Fibroblast of skin of right biceps (primary cell): ENCODE results near the gene ANXA3.
"Not testable (repeated sequence)": the region's sequence is repeated elsewhere in the genome, so short reads cannot be mapped to it uniquely, and the experiment has no call there.

Experiments used
- DNase-seq: peaks from one replicate; pipeline ENCODE4 v3.0.0-alpha.2; 2013

Gene ANXA3

DNA sequence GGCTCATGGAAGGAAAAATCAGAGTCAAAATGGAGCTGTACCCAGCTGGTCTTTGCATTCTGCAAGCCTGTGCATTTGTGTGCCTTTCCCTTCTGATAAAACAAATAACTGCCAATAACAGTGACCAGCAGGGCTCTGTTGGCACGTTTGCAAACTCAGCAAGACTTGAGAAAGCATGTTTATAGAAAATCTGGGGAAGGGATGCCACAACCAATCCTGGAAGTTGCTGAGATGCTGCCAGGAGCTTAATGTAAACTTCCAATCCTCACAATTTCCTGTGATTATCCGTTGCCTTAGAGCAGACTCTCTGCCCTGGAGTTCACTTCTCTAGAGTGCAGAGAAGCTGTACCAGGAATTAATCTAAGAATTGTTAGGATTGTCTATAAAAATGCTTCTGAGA lies 6.9 kb upstream of the ANXA3 start:
- DNase-seq, result no peak

DNA sequence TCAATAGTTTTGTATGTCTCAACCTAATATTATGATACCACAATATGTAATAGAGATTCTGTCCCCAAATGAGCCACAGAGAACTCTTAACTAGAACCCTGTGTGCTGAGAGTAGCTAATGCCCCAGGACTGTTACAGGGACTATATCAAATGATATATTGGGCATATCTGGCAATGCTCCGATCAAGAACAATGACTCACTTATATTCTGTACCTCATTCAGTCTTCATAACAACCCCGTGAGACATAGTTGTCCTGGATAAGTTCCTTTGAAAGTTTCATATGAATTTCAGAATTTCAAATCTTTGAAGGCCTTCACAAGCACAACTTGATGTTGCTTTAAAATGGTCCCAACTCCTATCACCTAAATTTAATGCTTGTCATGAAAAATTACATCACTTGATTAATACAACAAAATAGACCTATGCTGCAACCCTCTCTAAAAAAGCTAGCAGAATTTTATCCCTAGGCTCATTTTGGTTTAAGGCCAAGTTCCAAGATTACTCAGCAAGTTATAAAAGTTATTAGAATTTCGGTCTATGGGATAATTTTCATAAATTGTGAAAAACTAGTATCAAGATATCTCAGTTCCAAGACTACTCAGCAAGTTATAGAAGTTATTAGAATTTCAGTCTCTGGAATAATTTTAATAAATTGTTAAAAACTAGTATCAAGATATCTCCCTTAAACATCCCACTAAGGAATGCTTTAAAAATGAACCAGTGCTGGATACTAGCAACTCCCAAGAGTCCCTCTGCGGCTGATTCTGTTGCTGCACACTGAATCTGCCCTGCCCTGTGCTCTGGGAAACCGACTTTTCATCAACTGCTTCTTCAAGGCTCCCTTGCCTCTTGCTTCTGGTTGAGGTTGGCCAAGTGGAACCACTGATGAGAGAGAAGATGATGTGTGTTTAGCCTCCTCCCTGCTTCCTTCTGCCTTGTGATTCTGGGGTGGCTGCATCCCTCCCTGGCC lies 6.0 kb upstream of the ANXA3 start:
- DNase-seq, result peak; percentile 28

GRCh38 chr4:78547899-78548298 lies 3.7 kb upstream of the ANXA3 start:
- not testable (repeated sequence) for DNase-seq

DNA sequence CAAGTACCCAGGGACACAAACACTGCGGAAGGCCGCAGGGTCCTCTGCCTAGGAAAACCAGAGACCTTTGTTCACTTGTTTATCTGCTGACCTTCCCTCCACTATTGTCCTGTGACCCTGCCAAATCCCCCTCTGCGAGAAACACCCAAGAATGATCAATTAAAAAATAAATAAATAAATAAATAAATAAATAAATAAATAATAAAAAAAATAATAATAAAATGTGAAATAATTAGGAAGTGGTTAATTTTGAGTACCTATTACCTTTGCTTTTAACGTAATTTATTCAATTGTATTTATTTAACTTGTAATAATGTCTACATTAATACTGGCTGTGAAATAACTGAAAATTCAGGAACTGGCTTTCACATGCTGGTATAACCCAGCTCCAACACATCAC lies 2.7 kb upstream of the ANXA3 start:
- not testable (repeated sequence) for DNase-seq

DNA sequence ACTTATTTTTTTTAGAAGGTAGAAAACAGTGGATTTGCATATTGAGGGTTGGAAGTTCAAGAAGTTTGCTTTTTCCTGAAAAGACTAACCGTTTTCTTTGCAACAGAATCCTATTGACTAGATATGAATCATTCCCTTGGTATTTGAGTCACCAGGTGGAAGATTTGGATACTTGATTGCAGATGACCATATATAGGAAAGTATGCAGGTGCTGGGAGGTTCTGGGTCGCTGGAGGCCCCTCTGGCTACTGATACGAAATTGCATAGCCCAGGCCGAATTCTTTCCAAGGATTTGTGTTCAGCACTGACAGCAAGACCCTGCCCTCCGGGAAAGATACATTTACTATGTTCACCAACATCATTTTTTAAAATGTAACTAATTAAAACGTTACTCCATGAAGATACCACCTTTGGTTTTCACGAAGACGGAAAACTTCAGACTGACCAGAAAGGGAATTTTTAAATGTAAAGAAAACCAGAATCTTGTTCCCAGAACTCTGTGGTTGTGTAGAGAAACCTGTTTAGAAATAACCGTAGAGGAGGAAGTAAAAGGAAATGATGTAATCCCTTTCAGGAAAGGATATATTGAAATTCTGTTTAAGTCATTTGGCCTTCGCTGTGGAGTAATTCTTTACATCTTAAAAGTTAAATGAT lies 946 bp downstream of the ANXA3 start:
- peak; percentile 49 for DNase-seq

- no peak for DNase-seq
These were observed 1.4 kb downstream of the ANXA3 start for GRCh38 chr4:78553043-78553396.

GRCh38 chr4:78553529-78554060 lies 2.0 kb downstream of the ANXA3 start:
- DNase-seq, result no peak

DNA sequence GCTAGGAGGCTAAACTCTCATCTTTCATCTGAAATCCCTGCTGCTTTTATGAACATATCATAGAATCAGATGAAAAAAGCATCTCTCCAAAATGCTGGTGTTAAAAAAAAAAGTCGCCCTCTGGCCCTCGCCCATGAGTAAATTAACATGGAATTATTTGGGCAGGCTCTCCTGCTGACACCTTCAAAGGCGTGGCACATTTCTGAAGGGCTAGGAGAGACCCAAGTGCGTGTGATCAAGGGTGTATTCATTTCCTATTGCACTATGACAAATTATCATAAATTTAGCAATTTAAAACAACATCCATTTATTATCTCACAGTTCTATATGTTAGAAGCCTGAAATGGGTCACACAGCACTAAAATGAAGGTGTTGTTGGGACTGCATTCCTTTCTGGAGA lies 5.1 kb downstream of the ANXA3 start:
- no peak for DNase-seq

DNA sequence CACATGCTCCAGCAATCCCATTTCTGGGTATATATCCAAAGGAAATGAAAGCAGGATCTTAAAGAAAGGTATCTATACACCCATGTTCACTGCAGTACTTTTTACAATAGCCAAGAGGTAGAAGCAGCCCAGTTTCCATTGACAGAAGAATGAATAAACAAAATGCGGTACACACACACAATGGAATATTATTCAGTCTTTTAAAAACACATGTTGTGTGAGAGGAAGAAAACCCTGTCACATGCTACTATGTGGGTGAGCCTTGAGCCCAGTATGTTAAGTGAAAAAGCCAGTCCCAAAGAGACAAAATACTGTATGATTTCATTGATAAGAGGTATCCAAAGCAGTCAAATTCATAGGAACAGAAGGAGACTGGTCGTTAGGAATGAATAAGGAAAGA lies 6.3 kb downstream of the ANXA3 start:
- no peak for DNase-seq

DNA sequence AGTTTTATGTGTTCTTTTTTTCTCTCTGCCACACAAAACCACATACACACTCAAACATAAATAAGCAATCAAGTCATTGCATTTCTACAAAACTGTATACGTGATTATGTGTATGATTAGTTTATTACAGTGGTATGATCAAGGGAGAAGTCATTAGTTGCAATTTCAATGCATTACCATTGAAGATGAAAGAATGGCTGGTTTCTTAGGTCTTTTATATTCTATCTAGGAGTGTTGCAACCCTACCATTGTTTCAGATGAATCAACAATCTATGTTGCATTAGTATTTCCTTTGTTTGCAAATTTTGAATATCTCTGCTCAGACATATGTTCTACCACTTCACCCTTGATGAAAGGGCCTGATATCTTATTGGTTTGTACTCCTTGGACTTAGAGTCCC lies 6.8 kb downstream of the ANXA3 start:
- no peak for DNase-seq

- peak; percentile 94 for DNase-seq
These were observed 8.9 kb downstream of the ANXA3 start for GRCh38 chr4:78560296-78560963.

DNA sequence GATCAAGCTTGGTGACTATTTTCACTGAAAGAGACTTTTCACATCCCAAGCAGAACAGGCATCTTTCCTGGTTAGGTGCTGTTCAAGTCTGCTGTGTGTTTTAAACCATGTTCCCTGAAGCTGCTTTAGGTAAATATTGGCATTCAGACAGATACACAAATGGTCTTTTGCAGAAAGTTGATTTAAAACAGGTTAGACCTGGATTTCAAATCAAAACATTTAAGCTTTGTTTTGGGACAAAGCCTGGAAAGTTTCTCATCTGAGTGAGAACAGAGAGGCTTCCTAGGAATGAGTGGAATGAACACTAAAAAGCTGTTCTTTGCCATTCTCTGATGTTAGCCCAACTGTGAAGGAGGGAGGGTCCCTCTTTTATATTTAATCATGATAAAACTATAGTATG lies 10.1 kb downstream of the ANXA3 start:
- peak; percentile 56 for DNase-seq

DNA sequence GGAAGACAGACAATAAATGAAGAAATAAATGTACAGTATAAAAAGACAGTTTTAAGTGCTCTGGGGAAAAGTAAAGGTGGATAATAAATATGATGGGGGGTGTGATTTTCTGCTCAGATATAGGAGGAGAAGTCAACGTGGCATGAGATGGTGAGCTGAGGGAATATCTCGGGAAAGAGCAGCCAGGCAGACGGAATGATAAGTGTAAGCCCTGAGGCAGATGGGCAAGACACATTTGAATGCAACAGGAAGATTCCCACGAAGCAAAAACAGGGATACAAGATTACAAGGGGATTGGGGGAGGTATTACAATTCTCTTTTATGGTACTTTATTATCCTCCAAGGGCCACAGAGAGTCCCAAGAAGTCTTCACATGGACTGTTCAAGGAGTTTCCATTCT lies 11.1 kb downstream of the ANXA3 start:
- no peak for DNase-seq

GRCh38 chr4:78565971-78566372 lies 14.4 kb downstream of the ANXA3 start:
- DNase-seq, result peak; percentile 78

DNA sequence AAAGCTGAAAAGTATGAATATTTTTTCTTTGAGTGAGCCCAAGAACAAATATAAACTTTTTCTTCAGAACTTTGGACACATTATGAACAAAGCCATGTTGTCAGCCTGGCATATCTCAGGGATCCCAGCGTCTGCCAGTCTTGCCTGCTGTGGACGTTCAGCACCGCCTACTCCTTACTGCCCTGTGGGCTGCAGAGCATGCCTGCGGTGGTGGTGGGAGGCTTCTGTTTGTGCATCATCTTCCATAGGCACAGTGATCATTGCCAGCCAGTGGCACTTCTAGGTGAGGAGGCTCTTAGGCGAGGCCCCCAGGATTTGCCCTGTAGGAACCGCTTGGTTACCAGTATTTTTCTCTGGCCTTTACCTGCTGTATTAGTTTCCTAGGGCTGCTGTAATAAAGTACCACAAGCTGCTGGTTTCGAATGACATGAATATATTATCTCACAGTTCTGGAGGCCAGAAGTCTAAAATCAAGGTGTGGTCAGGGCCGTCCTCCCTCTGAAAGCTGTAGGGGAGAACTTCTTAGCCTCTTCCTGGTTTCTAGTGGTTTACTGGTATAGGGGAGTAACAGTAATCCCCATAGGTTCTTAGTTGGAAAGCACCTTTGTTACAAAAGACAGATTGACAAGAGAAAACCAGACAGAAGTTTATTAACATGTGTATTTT lies 15.4 kb downstream of the ANXA3 start:
- no peak for DNase-seq

GRCh38 chr4:78567500-78568060 lies 16.0 kb downstream of the ANXA3 start:
- peak; percentile 24 for DNase-seq

- no peak for DNase-seq
These were observed 17.2 kb downstream of the ANXA3 start for GRCh38 chr4:78568640-78569305.

DNA sequence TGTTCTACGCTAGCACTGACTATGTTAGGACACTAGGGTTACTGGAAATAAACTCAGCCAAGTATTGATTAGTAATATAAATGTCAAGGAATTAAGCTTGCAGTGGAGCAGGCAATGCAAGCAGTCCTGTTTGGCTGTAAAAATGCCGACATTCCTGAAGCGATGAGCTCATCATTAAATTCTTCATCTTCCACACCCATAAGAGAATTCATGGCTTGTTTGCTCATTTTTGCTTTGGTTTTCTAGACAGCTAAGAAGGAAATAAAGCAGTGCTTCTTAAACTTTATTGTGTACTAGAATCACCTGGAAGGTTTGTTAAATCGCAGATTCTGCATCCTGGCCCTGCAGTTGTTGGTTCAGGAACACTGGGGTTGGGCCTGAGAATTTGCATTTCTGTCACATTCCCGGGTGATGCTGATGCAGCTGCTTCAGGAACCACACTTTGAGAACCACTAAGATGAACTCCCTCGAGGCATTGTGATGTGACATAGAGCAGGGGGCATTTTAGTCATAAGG lies 17.8 kb downstream of the ANXA3 start:
- peak; percentile 88 for DNase-seq

GRCh38 chr4:78570117-78570516 lies 18.5 kb downstream of the ANXA3 start:
- DNase-seq, result no peak

DNA sequence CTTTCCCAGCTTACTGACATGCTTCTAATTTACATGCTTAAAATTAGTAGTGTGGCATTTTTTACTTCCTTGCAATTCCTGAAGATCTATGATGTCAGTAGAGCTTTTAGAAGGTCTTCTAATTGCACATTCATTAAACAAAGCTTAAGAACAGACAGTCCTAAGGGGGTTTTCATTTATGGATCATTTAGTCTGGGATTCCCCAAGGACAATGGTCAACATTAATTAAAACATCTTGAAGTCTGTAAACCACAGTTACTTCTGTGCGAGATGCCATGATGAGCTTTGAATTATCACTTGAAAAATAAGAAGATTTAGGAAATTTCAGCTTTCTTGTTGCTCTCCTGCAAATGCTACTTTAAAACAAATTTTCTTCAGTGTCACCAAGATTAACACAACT lies 20.2 kb downstream of the ANXA3 start:
- DNase-seq, result no peak

- no peak for DNase-seq
These were observed 27.3 kb downstream of the ANXA3 start for GRCh38 chr4:78578674-78579425.
